ENCODE data around the gene ONECUT3.

Gene ONECUT3

DNA sequence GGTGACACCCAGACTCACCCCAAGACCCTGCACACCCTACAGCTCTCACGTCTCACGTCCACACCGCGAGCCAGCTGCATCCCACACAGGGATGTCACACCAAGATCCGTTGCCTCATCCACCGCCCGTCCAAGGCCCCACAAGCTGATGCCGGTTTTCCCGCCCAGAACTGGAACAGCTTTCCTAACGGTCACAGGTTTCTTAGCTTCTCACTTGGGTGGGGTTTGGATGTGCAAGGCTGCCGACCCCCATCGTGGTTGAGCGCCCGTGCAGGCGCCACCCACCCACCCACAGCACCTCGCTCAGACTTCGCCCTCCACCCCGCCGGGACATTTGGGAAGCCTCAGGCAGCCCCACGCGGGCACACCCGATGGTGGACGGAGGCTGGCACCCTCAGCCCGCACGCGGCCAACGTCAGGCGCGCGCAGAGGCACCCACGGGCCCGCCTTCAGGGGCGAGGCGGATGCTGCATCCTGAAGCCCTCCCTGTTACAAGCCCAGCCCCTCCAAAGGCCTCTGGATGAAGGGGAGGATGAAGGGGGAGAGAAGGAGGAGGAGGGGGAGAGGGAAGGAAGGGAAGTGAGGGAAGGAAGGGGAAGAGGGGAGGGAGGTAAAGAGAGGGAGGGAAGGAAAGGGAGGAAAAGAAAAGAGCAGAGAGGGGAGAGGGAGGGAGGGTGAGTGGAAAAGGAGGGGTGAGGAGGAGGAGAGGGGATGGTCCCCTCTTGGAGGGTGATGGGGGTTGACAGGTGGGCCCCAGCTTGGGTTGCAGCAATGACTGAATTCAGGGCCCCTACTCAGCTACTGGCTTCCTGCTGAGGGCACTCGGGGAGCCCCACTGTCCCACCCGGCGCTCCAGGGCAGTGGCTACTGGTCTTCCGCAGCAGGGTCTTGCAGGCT, 12.8 kb downstream of the ONECUT3 start:
- no peak overlapping the region for H3K4me3 ChIP-seq (ENCODE audit: low read length, poor library complexity, severe bottlenecking)
- H3K27me3 ChIP-seq (ENCODE audit: insufficient read depth, low read length, poor library complexity, severe bottlenecking) = no peaks in the 10 kb centered on the region
- H3K4me1 ChIP-seq (ENCODE audit: insufficient read depth, low read length, poor library complexity, severe bottlenecking) = peaks cover 17% of the 10 kb centered on the region
- H3K36me3 ChIP-seq (ENCODE audit: insufficient read depth, low read length) = no peaks in the 10 kb centered on the region
- peak overlapping the region; percentile 69 for H3K4me2 ChIP-seq (ENCODE audit: low read depth, low read length, poor library complexity, severe bottlenecking)
- no peak overlapping the region for H2AFZ ChIP-seq (ENCODE audit: low read length)
- H3K9me3 ChIP-seq (ENCODE audit: insufficient read depth, low read depth, low read length) = peaks cover 8% of the 10 kb centered on the region
- no peaks in the 10 kb centered on the region for H3K79me2 ChIP-seq (ENCODE audit: insufficient read depth, low read length)
- H3F3A ChIP-seq (ENCODE audit: low read depth) = no peaks in the 10 kb centered on the region
- H3K9me2 ChIP-seq (replicated peaks; ENCODE audit: low read depth, low read length) = no peaks in the 10 kb centered on the region
- peak overlapping the region; percentile 54 for H3K9ac ChIP-seq (ENCODE audit: low read depth, low read length, poor library complexity, severe bottlenecking)
- no peak for TF ChIP-seq EZH2phosphoT487 (IDR thresholded peaks at IDR 0.05; ENCODE audit: borderline replicate concordance)
- TF ChIP-seq, protein P1, sequence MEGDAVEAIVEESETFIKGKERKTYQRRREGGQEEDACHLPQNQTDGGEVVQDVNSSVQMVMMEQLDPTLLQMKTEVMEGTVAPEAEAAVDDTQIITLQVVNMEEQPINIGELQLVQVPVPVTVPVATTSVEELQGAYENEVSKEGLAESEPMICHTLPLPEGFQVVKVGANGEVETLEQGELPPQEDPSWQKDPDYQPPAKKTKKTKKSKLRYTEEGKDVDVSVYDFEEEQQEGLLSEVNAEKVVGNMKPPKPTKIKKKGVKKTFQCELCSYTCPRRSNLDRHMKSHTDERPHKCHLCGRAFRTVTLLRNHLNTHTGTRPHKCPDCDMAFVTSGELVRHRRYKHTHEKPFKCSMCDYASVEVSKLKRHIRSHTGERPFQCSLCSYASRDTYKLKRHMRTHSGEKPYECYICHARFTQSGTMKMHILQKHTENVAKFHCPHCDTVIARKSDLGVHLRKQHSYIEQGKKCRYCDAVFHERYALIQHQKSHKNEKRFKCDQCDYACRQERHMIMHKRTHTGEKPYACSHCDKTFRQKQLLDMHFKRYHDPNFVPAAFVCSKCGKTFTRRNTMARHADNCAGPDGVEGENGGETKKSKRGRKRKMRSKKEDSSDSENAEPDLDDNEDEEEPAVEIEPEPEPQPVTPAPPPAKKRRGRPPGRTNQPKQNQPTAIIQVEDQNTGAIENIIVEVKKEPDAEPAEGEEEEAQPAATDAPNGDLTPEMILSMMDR (conservative IDR thresholded peaks at IDR 0.05; ENCODE audit: low read length) = no peak
- H4K20me1 ChIP-seq (ENCODE audit: insufficient read depth, low read length, poor library complexity, severe bottlenecking) = no peaks in the 10 kb centered on the region

GRCh38 chr19:1766800-1767352, 13.6 kb downstream of the ONECUT3 start:
- Histone ChIP-seq H3F3A (ENCODE audit: low read depth) (no peaks in the 10 kb centered on the region), H3K36me3 (ENCODE audit: insufficient read depth, low read length) (no peaks in the 10 kb centered on the region), H3K9me2 (replicated peaks; ENCODE audit: low read depth, low read length) (no peaks in the 10 kb centered on the region), H3K79me2 (ENCODE audit: insufficient read depth, low read length) (no peaks in the 10 kb centered on the region), H3K4me2 (ENCODE audit: low read depth, low read length, poor library complexity, severe bottlenecking) (peak overlapping the region; percentile 69), H3K4me3 (ENCODE audit: low read length, poor library complexity, severe bottlenecking) (peak overlapping the region; percentile 42), H2AFZ (ENCODE audit: low read length) (peak overlapping the region; percentile 84), H3K27me3 (ENCODE audit: insufficient read depth, low read length, poor library complexity, severe bottlenecking) (no peaks in the 10 kb centered on the region), H4K20me1 (ENCODE audit: insufficient read depth, low read length, poor library complexity, severe bottlenecking) (no peaks in the 10 kb centered on the region), H3K9me3 (ENCODE audit: insufficient read depth, low read depth, low read length) (peaks cover 9% of the 10 kb centered on the region), H3K9ac (ENCODE audit: low read depth, low read length, poor library complexity, severe bottlenecking) (peak overlapping the region; percentile 54), H3K4me1 (ENCODE audit: insufficient read depth, low read length, poor library complexity, severe bottlenecking) (peaks cover 17% of the 10 kb centered on the region)
- TF ChIP-seq, protein P1 (conservative IDR thresholded peaks at IDR 0.05; ENCODE audit: low read length) = no peak
- no peak for TF ChIP-seq EZH2phosphoT487 (IDR thresholded peaks at IDR 0.05; ENCODE audit: borderline replicate concordance)

DNA sequence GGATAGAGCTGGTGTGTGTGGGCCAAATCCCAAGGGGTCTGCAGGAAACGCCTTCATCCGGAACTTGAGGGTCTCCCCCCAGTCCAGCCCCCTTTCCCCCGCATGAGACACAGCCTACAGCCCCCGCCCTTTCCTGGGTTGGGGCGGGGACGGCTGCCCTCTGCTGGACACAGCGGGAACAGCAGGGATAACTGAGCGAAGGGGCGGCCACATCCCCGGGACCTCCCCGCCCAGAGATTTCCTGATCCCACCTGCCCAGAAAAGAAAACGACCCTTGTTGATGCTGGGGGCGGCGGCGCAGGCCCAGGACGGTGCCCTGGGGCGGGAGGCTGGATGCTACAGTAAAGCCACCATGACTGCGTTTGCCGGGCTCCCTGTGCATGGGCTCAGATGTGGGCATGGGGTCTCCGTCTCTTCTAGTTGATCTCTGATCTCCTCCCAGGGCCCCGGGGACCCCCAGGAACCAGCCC, 14.2 kb downstream of the ONECUT3 start:
- Histone ChIP-seq H3K9ac (ENCODE audit: low read depth, low read length, poor library complexity, severe bottlenecking) (peak overlapping the region; percentile 54), H3K4me1 (ENCODE audit: insufficient read depth, low read length, poor library complexity, severe bottlenecking) (peaks cover 17% of the 10 kb centered on the region), H3K27me3 (ENCODE audit: insufficient read depth, low read length, poor library complexity, severe bottlenecking) (no peaks in the 10 kb centered on the region)

More for the DNA sequence above, 14.2 kb downstream of the ONECUT3 start:
- TF ChIP-seq, protein P1 (conservative IDR thresholded peaks at IDR 0.05; ENCODE audit: low read length) = peak; percentile 89
- TF ChIP-seq EZH2phosphoT487 (IDR thresholded peaks at IDR 0.05; ENCODE audit: borderline replicate concordance) = no peak
- Histone ChIP-seq H2AFZ (ENCODE audit: low read length) (peak overlapping the region; percentile 84), H3K4me2 (ENCODE audit: low read depth, low read length, poor library complexity, severe bottlenecking) (peak overlapping the region; percentile 69), H3K36me3 (ENCODE audit: insufficient read depth, low read length) (no peaks in the 10 kb centered on the region), H4K20me1 (ENCODE audit: insufficient read depth, low read length, poor library complexity, severe bottlenecking) (no peaks in the 10 kb centered on the region), H3F3A (ENCODE audit: low read depth) (no peaks in the 10 kb centered on the region), H3K9me2 (replicated peaks; ENCODE audit: low read depth, low read length) (no peaks in the 10 kb centered on the region), H3K79me2 (ENCODE audit: insufficient read depth, low read length) (no peaks in the 10 kb centered on the region), H3K4me3 (ENCODE audit: low read length, poor library complexity, severe bottlenecking) (peak overlapping the region; percentile 42), H3K9me3 (ENCODE audit: insufficient read depth, low read depth, low read length) (peaks cover 9% of the 10 kb centered on the region)

All from Loucy (cell line).